Fibroblast of skin of left biceps (primary cell): ENCODE data around the gene ATL2.
"Not testable (repeated sequence)": the region's sequence is repeated elsewhere in the genome, so short reads cannot be mapped to it uniquely, and the experiment has no call there.

Experiments
- DNase-seq, 2 experiments: peaks; one replicate each; pipeline ENCODE4 v3.0.0-alpha.2; 2013; ENCODE audit warnings: low read depth in 2 of 2

ATL2 gene

DNA sequence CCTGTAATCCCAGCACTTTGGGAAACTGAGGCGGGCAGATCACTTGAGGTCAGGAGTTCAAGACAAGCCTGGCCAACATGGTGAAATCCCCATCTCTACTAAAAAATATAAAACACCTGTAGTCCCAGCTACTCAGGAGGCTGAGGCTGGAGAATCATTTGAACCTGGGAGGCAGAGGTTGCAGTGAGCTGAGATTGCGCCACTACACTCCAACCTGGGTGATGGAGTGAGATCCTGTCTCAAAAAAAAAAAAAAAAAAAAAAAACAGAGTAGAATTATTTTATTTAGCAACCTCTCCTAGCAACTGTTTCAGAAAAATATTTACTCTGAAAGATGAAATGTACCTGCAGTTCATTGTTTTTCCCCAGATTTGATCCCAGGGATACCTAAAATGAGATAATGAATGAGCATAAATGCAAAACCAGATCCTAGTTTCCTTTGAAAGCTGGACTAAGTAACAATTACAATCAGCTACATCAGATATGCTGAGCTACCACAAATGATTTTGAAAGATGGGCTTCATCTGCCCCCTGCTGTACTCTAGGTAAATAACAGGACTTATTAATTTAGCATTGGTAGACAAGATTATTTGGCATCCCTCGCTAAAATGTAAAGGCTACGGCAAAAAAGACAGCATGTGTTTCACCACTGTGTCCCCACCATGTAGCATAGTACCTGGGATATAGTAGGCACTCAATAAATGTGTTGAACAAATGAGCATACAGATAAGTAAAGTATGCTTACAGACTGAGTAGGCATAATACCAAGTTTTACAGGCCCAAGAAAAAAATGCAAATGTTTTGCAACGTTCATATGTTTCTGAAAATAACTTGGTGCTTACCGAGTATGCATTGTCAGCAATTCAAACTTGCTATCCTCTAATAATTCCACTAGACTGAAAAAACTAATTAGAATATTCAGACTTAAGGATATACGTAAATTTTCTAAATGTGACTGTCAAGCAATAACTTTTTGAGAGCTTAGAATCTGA, 102.5 kb downstream of the ATL2 start:
- peak; percentile 59 to 62 for DNase-seq

DNA sequence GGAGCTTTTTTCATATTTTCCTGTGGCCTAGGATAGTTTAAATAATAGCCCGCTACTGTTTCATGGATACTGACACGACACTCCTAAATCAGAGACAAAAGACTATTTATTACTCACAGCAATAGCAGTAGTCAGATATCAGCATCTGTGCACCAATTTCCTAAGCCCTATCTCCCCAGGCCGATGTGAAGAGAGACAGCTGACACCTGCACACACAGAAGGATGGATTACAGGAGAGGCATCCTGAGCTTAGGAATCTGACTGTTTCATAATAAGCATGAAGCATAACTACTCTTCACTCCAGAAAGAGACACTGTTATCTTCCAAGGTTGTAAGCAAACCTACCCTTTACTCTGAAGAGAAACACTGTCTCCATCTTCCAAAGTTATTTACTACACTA, 105.4 kb downstream of the ATL2 start:
- no peak for DNase-seq

DNA sequence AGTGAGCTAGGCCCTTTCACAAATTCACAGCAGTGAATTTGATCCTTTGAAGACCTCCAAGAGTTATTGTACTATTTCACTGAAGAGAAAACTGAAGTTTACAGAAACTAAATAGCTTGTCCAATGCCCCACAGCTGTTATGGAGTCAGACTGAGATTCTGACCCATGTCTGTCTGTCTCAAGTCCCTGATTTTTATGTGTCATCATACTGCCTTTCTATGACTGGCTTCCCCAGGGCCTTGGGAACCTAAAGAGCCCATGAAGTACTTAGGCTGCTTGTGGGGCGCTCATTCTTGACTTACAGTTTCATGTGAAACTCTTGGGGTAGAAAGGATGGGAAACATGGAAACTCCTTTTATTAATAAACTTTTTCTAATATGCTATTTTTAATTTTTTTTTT, 107.7 kb downstream of the ATL2 start:
- no peak for DNase-seq

DNA sequence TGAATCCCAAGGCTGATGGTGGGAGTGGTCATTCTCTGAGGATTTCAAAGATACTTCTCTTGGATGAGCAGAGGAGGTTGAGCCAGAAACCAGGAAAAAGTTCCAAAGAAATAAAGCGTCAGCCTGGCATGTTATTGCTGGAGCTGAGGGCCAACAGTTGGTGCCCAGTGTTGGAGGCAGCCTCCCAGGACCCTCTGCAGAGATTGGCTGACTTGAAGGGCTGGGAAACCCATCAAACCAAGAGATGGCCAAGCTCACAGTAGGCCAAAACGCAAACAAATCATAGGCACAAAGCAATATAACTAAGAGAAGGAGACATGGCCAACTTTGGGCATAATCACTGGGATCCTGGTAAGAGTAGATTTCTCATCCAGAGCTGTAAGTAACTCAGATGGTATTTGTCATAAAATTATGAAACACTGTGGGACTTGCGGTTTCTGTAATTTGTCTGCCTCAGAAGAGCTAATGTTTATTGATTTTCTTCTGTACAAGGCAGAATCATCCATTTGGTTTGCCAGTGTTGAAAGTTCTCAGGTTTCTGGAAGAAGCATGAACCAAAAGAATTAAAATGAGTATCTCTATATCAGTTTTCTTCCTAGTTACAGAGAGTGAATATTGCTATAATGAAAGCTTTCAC, 108.3 kb downstream of the ATL2 start:
- DNase-seq = peak in 1 of 2 experiments; percentile 24

DNA sequence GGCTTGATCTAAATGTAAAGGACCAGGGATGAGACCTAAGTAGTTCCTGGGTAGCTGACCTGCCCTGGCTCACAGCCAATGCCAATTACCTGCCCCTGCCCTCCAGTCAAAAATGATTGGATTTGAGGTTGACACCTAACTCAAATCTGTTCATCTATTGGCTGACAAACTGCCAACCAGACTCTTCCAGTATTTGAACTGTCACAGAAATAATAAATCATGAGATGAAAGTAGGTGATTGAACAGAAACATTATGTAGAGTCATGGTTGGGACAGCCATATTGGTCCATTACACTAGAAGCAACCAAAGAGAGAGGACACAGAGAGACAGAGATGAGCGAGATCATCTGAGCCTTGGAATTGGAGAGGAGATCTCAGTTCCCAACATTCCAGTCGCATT, 109.1 kb downstream of the ATL2 start:
- no peak for DNase-seq

DNA sequence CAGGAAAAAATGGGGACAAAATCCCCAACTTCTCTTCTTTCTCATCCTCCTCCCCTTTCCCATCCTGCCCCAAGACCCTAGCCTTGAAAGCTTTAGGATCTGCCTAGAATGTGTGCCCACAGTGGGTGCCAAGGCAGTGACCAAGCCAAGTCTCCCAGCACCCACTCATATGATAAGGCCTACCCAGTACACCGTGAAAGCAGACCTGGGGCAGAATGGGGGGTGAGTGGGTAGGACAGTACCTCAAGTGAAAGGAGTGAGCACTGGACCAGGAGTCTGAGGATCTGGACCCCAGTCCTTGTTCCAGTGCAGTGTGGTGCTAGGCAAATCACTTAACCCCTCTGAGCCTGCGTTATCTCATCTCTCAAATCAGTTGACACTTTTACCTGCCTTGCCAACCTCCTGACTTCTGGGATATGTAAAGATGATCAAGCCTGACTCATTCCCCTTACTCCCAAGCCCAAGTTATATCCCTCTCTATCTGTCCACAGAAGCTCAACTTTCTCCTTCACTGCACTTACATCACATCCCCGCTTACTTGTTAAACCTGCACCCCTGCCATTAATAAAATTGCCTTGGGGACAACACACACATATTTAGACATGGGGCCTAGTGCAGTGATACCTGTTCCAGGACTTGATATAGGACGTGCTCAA, 109.7 kb downstream of the ATL2 start:
- DNase-seq = no peak

DNA sequence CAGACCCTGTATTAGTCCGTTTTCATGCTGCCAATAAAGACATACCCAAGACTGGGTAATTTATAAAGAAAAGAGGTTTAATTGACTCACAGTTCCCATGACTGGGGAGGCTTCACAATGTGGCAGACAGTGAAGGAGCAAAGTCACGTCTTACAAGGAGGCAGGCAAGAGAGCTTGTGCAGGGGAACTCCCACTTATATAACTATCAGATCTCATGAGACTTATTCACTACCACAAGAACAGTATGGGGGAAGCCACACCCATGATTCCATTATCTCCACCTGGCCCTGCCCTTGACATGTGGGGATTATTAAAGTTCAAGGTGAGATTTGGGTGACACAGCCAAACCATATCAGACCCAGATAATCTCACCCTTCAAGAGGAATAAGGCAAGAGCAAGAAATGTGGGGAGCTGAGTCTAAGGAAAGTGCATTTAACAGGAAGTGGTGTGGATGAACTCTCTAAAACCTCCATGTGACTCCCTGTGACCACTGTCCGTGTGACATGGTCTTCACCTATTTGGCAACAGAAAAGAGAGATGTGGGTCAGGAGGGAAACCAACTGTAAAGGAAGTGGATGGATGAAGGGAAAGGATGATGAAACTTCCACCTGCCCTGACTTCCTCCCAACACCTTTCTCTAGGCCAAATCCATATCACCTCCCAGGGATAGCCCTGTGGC, 110.6 kb downstream of the ATL2 start:
- DNase-seq = no peak

DNA sequence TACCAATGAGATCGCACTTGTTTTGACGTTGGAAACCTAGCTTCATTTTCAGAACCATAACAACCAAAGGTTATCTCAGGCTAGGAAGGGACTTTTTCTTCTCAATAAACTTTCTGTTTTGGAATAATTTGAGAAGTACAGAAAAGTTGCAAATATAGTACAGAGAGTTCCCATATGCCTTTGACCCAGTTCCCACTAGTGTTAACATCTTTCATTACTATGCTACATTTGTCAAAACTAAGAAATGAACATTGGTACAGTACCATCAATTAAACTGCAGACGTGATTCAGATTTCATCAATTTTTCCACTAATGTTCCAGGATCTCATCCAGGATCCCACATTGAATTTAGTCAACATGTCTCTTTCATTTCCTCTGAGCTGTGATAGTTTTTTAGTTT, 111.6 kb downstream of the ATL2 start:
- no peak for DNase-seq

DNA sequence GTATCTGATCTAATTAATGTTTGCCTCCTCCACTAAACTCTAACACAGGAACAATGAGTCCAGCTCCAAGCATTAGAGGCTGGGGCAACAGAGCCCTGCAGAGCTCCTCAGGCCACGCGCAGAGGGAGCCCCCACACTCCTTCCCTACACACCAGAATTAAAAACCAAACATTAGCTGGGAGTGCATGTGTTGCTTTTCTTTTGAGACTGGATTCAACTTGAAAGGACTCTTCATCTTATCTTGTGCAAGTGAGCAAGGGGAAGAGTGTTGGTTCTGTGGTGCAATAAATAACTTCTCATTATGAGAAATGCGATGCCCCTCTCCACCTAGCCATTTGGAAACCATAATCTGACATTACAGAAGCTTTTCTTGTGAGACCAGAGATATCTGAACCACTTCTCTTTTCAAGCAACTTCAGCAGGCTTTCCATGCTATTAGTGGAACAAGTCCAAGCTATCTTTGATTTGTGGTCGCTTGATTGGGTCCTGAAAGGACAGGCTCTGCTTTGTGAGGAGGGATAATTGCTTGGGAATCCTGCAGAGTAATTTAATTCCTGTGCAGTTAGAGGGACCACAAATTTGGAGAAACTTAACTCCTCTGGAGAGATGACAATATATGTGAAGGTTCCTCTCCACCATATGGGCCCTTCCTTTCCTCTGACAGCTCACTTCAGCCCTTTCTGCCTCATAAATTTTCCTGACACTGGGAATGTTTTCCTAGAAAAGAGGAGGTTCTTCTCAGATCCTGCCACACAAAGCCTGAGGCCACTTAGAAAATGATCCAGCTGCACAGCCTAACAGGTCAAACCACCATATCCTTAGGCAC, 112.5 kb downstream of the ATL2 start:
- DNase-seq = peak; percentile 64 to 74

DNA sequence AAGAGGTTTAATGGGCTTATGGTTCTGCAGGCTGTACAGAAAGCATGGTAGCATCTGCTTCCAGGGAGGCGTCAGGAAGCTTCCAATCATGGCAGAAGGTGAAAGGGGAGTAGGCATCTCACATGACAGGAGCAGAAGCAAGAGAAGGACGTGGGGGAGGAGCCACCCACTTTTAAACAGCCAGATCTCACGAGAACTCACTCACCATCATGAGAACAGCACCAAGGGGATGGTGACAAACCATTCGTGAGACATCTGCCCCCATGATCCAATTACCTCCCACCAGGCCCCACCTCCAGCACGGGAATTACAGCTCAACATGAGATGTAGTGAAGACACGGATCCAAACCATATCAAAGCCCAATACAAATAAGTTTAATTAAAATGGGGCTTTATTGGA, 113.8 kb downstream of the ATL2 start:
- DNase-seq = no peak

DNA sequence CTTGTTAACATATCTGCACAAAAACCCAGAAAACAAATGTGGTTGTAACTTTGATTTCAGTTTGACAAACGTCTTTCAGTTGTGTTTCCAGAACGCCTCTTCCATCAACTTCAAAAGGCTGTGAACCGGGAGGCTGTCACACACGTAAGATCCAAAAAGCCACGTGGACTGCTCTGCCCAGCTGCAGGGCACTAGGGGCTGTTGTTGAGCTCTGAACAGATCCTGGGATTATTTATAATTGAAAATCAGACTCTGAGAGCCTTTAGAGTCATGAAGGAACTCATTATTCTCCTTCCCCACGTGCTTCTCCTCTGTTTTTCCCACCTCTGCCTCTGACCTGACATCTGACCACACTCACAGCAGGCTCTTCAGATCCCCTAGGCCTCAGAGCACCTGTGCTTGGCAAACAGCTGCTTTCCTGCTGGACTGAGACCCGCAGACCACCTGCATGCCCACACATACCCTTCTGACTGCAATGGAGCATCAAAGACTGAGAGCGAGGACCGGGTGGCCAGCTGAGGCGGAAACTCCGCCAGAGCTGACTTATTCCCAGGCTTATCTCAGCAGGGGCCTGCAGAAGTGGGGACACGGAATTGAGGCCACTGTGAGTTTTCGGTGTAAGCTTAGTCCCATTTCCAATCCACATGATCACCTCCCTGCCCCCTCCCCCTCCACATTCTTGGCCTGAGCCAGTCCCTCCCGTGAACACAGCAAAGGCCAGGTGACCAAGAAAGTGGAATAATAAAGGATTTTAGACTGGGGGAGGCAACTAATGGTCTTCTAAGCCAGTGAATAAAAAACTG, 114.8 kb downstream of the ATL2 start:
- no peak for DNase-seq

DNA sequence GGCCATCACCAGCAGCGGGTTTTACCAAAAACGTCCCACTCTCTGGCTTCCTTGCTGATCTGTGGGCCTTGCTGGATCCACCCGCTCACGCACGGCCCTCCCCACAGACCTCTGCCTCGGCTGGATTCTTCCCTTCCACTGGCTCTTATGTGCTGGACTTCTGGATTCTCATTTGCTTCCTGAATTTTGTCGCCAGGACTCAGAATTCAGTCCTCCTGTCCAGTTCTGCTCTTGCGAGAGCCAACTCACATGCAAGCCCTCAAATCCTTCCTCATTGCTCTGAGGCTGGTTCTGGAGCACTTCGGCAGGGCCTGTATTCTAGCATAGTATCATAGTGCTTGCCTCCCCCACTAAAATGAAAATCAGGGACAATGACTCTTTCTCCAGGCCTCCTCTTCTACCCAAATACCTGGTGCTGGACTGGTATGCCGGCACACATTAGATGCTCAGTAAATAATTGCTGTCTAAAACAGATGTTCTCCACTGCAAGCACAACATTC, 115.5 kb downstream of the ATL2 start:
- DNase-seq = no peak

DNA sequence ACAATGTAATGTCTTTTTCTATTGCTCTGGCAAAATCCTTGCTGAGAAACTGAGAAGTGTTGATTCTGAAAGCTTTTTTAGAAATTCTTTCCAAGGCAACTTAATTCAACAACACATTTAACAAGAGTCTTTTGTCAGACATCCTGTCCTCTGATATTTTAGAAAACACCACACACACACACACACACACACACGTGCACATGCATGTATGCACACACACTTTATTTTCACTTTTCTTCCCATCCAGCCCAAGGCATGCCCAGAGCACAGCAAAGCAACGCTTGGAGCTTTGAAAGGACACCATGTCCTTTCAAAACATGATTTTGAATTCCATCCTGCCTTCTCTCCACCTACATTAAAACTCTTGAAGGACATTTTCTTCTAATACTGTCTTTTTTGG, 116.1 kb downstream of the ATL2 start:
- no peak for DNase-seq

DNA sequence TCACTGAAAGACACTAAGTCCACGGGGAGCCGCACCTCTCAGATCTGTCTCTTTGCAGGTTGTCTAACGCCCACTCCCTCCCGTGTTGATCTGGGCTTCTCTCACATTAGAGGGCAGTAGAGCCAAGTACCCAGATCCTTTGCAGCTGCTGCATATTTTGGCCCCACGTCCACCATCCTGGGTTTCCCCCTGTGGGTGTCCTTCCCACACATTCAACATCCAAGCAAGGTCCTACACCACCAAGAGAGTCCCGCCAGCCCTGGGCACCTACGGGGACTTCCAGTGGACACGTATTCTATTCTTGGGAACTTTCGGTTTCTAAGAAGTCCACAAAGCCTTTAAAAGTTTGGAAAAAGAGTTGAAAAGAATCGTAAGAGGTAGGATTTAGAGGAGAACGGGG, 116.6 kb downstream of the ATL2 start:
- no peak for DNase-seq

DNA sequence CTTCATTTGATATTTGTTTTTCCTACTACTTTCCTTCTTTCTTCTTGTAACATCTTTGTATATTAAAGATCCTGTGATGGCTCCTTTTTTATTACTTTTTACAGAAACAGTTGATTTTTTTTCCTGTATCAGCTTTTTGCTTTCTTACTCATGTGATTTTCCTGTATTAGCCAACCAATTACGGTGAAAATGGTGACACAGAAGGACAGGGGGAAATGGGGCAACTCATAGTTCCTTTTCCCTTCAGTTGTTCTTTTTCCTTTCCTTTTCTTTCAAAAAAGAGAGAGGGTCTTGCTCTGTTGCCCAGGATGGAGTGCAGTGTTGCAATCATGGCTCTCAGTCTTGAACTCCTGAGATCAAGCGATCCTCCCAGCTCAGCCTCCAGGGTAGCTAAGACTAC, 117.8 kb downstream of the ATL2 start:
- DNase-seq = no peak

DNA sequence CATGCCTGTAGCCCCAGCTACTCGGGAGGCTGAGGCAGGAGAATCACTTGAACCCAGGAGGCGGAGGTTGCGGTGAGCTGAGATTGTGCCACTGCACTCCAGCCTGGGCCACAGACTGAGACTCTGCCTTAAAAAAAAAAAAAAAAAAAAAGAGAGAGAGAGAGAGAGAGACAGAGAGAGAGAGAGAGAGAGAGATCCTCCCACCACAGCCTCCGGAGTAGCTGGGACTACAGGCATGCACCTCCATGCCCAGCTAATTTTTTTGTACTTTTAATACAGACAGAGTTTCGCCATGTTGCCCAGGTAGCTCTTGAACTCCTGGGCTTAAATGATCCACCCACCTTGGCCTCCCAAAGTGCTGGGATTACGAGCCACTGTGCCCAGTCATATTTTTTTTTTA, 119.4 kb downstream of the ATL2 start:
- DNase-seq = not testable (repeated sequence)

DNA sequence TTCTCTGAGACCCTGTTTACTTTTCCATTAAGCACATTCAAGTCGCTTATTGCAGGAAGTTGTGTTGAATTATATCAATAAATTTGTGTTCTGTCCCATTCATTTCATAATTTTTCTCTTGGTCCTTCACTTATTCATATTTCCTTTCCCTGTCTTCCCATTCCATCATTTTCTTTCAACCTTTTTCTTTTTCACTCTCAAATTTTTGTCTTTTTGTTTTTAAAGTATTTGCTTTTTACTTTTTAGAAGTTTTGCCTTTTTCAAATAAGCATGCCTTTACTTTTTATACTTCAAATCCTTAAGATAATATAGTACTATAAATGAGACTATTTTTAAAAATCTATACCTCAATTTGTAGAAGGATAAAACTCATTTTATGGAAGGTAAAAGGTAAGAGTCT, 120.5 kb downstream of the ATL2 start:
- DNase-seq = no peak

DNA sequence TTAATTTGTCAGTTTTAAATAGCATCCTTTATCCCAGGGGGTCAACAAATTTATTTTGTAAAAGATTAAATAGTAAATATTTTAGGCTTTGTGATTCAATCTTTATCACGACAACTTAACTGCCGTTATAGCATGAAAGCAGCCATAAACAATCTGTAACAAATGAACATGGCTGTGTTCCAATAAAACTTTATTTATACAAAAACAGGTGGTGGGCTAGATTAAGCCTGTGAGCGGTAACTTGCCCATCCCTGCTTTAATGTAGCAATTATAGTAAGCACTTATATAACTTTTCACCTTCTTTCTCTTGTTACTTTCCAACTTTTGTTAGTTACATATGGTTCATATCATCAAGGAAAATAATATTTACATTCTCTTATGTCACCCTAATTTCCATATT, 121.9 kb downstream of the ATL2 start:
- DNase-seq = no peak

DNA sequence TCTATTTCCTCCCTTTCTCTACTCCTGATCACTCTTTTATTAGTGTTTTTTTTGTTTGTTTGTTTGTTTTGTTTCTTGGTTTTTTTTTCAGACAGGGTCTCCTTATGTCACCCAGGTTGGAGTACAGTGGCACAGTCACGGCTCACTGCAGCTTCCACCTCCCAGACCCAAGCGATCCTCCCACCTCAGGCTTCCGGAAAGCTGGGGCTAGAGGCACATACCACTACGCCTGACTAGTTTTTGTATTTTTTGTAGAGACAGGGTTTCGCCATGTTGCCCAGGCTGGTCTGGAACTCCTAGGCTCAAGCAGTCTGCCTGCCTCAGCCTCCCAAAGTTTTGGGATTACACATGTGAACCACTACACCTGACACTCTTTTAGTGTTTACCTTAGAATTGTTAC, 122.3 kb downstream of the ATL2 start:
- DNase-seq = no peak

DNA sequence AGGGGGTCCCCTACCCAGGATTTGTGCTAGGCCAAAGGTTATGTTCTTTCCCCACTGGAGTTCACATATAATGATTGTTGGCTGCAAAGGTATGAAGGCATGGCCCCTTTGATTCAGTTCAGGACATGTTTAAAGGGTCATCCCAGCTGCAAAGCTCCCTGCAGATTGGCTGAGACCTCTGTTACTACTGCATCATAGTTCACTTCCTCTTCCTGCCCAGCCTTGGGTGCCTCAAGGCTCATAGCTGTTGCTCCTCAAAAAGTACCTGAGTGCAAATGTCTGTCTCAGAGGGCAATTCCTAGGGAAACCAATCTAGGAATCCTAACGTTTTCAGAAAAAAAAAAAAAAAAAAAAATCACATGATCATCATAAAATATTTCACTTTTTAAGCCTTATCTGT, 125.1 kb downstream of the ATL2 start:
- no peak for DNase-seq
